Measurements from ENCODE around the gene PCNX3.
A peak's percentile ranks its signal among the peaks of the same experiment; 100 is the strongest.

Gene PCNX3

GRCh38 chr11:65580756-65581155, 34.8 kb upstream of the PCNX3 start:
- Histone ChIP-seq H3K27ac (ENCODE audit: low read length) (no peak overlapping the region), H3K4me3 (ENCODE audit: low read length) (no peak overlapping the region), H3K27me3 (ENCODE audit: control insufficient read depth, insufficient read depth, low read length) (peaks cover 10% of the 10 kb centered on the region), H3K36me3 (ENCODE audit: control insufficient read depth, insufficient read depth, low read length) (peaks cover 3% of the 10 kb centered on the region), H3K9me3 (ENCODE audit: control insufficient read depth, insufficient read depth, low read length) (no peaks in the 10 kb centered on the region), H3K4me1 (ENCODE audit: control insufficient read depth, insufficient read depth, low read length) (0 out of 2 replicates have a peak, but pooled peaks cover 1% of the 10 kb centered on the region)
- DNase-seq (ENCODE audit: low read depth, low spot score): no peak
- no CpG with 5 or more reads among the region's 8 CpGs for WGBS (ENCODE audit: insufficient coverage, insufficient read length)

GRCh38 chr11:65581928-65582327, 33.6 kb upstream of the PCNX3 start:
- H3K27ac ChIP-seq (ENCODE audit: low read length): no peak overlapping the region
- H3K36me3 ChIP-seq (ENCODE audit: control insufficient read depth, insufficient read depth, low read length): peaks cover 3% of the 10 kb centered on the region
- no peak for DNase-seq (ENCODE audit: low read depth, low spot score)
- no peaks in the 10 kb centered on the region for H3K9me3 ChIP-seq (ENCODE audit: control insufficient read depth, insufficient read depth, low read length)
- peaks cover 1% of the 10 kb centered on the region; the same call in 1 of the 2 replicates for H3K4me1 ChIP-seq (ENCODE audit: control insufficient read depth, insufficient read depth, low read length)
- WGBS (ENCODE audit: insufficient coverage, insufficient read length): no CpG with 5 or more reads among the region's 3 CpGs
- peaks cover 11% of the 10 kb centered on the region for H3K27me3 ChIP-seq (ENCODE audit: control insufficient read depth, insufficient read depth, low read length)
- no peak overlapping the region for H3K4me3 ChIP-seq (ENCODE audit: low read length)

DNA sequence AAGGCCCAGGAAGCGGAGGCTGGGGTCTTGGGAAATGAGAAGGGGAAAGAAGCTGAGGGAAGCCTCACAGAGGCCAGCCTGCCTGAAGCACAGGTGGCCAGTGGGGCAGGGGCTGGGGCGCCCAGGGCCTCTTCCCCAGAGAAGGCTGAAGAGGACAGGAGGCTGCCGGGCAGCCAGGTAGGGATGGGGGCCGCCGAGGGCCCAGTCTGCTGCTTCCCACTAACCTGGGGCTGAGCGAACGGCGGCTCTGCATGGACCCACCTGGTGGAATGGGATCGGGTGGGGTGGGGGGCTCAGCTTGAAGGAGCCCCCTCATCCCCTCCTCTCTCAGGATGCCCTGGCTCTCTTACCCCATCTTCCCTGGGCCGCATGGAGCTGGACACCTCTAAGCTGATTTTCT, 32.0 kb upstream of the PCNX3 start:
- H3K9me3 ChIP-seq (ENCODE audit: control insufficient read depth, insufficient read depth, low read length): no peaks in the 10 kb centered on the region
- WGBS (ENCODE audit: insufficient coverage, insufficient read length): no CpG with 5 or more reads among the region's 10 CpGs
- no peak overlapping the region for H3K27ac ChIP-seq (ENCODE audit: low read length)
- no peaks in the 10 kb centered on the region; the same call in 1 of the 2 replicates for H3K4me1 ChIP-seq (ENCODE audit: control insufficient read depth, insufficient read depth, low read length)
- H3K4me3 ChIP-seq (ENCODE audit: low read length): no peak overlapping the region
- DNase-seq (ENCODE audit: low read depth, low spot score): no peak
- H3K36me3 ChIP-seq (ENCODE audit: control insufficient read depth, insufficient read depth, low read length): peaks cover 3% of the 10 kb centered on the region
- H3K27me3 ChIP-seq (ENCODE audit: control insufficient read depth, insufficient read depth, low read length): peaks cover 11% of the 10 kb centered on the region

DNA sequence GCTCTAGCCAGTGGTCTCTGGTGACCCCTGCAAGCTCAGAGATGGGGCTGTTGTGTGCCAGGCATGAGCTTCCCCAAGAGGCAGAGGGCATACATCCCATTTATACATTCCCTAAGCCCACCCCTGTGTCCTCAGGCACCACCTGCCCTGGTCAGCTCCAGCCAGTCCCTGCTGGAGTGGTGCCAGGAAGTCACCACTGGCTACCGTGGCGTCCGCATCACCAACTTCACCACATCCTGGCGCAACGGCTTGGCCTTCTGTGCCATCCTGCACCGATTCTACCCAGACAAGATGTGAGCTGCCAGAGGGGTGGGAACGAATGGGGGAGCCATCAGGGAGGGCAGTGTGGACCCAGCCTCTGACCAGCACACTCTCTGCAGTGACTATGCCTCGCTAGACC, 31.5 kb upstream of the PCNX3 start:
- H3K4me1 ChIP-seq (ENCODE audit: control insufficient read depth, insufficient read depth, low read length): no peaks in the 10 kb centered on the region; the same call in 1 of the 2 replicates
- no peak overlapping the region for H3K27ac ChIP-seq (ENCODE audit: low read length)
- H3K27me3 ChIP-seq (ENCODE audit: control insufficient read depth, insufficient read depth, low read length): peaks cover 11% of the 10 kb centered on the region
- H3K4me3 ChIP-seq (ENCODE audit: low read length): no peak overlapping the region
- DNase-seq (ENCODE audit: low read depth, low spot score): no peak
- peaks cover 3% of the 10 kb centered on the region for H3K36me3 ChIP-seq (ENCODE audit: control insufficient read depth, insufficient read depth, low read length)
- no peaks in the 10 kb centered on the region for H3K9me3 ChIP-seq (ENCODE audit: control insufficient read depth, insufficient read depth, low read length)
- no CpG with 5 or more reads among the region's 8 CpGs for WGBS (ENCODE audit: insufficient coverage, insufficient read length)

GRCh38 chr11:65584723-65585171, 30.8 kb upstream of the PCNX3 start:
- WGBS (ENCODE audit: insufficient coverage, insufficient read length): no CpG with 5 or more reads among the region's 46 CpGs
- no peak for DNase-seq (ENCODE audit: low read depth, low spot score)
- H3K4me3 ChIP-seq (ENCODE audit: low read length): peak overlapping the region; percentile 3; the same call in 1 of the 2 replicates
- H3K9me3 ChIP-seq (ENCODE audit: control insufficient read depth, insufficient read depth, low read length): no peaks in the 10 kb centered on the region
- H3K27me3 ChIP-seq (ENCODE audit: control insufficient read depth, insufficient read depth, low read length): peaks cover 11% of the 10 kb centered on the region
- H3K27ac ChIP-seq (ENCODE audit: low read length): no peak overlapping the region
- no peaks in the 10 kb centered on the region; the same call in 1 of the 2 replicates for H3K4me1 ChIP-seq (ENCODE audit: control insufficient read depth, insufficient read depth, low read length)
- peaks cover 3% of the 10 kb centered on the region for H3K36me3 ChIP-seq (ENCODE audit: control insufficient read depth, insufficient read depth, low read length)

DNA sequence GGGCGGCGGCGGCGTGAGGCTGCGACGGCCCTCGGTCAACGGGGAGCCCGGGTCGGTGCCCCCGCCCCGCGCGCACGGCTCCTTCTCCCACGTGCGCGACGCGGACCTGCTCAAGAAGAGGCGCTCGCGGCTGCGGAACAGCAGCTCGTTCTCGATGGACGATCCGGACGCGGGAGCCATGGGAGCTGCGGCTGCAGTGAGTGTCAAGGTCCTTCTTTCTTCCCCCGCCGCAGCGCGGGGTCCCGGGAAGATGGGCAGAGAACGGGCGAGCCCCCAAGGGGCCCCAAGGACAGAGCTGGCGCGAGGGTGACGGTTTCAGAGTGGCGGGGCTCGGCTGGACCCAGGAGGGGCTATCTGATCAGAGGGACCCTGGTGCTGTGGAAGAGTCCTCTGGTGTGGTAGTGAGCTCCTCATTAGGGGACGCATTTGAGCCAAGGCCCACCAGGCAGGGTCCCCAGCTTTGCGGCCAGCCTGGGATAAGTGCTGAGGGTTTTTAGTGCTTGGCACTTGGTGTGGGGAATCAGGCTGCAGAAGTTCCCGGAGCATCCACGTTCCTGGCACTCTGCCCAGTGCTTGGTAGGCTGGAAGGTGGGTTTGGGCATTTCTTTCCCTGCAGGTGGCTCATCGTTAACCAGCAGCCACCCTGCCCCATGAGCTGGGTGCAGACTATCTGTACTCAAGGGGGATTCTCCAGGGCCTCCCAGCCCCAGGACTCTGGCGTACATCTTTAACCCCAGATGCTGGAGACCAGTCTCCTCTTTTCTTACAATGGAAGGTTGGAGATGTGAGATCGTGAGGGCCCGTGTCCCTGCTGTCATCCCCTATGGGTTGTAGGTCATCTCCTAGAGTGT, 30.0 kb upstream of the PCNX3 start:
- no peak overlapping the region for H3K4me3 ChIP-seq (ENCODE audit: low read length)
- H3K27ac ChIP-seq (ENCODE audit: low read length): no peak overlapping the region
- H3K27me3 ChIP-seq (ENCODE audit: control insufficient read depth, insufficient read depth, low read length): peaks cover 11% of the 10 kb centered on the region
- WGBS (ENCODE audit: insufficient coverage, insufficient read length): no CpG with 5 or more reads among the region's 51 CpGs
- H3K36me3 ChIP-seq (ENCODE audit: control insufficient read depth, insufficient read depth, low read length): no peaks in the 10 kb centered on the region; the same call in 1 of the 2 replicates
- DNase-seq (ENCODE audit: low read depth, low spot score): no peak
- H3K4me1 ChIP-seq (ENCODE audit: control insufficient read depth, insufficient read depth, low read length): no peaks in the 10 kb centered on the region; the same call in 1 of the 2 replicates
- no peaks in the 10 kb centered on the region for H3K9me3 ChIP-seq (ENCODE audit: control insufficient read depth, insufficient read depth, low read length)

DNA sequence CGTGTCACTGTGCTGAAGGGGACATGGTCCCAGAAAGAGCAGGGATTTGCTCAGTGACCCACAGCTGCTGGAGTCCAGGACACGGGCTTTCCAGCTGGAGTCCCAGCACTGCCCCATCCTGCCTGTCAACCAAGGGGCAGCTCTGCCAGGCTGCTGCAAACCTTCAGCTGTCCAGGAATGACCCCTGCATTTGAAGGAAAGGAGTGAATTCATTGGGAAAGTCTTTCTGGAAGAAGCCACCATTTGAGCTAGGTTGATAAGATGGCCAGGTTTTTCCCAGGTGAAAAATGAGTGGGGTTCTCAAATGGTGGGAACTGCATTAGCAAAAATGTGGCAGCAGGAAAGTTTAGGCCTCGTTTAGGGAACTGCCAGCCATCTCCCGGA, 29.3 kb upstream of the PCNX3 start:
- H3K4me3 ChIP-seq (ENCODE audit: low read length): no peak overlapping the region
- WGBS (ENCODE audit: insufficient coverage, insufficient read length): no CpG with 5 or more reads among the region's 4 CpGs
- no peaks in the 10 kb centered on the region; the same call in 1 of the 2 replicates for H3K36me3 ChIP-seq (ENCODE audit: control insufficient read depth, insufficient read depth, low read length)
- H3K9me3 ChIP-seq (ENCODE audit: control insufficient read depth, insufficient read depth, low read length): no peaks in the 10 kb centered on the region
- no peak for DNase-seq (ENCODE audit: low read depth, low spot score)
- H3K27ac ChIP-seq (ENCODE audit: low read length): no peak overlapping the region
- peaks cover 11% of the 10 kb centered on the region for H3K27me3 ChIP-seq (ENCODE audit: control insufficient read depth, insufficient read depth, low read length)
- no peaks in the 10 kb centered on the region; the same call in 1 of the 2 replicates for H3K4me1 ChIP-seq (ENCODE audit: control insufficient read depth, insufficient read depth, low read length)

DNA sequence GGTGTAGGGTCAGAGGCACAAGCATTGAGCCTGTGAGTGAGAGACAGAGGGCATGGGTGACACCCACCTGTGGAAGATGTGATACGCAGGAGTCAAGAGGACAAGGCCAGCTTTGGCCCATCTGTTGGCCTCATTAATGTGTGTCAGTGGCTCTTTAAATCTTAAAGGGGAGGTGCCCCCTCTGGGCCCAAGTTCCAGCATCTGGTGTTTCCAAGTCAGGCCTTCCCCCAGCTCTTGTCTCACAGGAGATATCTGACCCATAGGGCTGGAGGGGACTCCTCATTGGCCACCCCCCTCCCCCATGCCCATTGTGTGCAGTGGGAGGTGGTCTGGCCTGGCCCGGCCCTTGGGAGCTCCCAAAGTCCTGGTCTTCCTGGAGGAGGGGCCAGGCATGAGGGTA, 28.9 kb upstream of the PCNX3 start:
- WGBS (ENCODE audit: insufficient coverage, insufficient read length): no CpG with 5 or more reads among the region's 2 CpGs
- no peaks in the 10 kb centered on the region for H3K9me3 ChIP-seq (ENCODE audit: control insufficient read depth, insufficient read depth, low read length)
- no peak overlapping the region for H3K27ac ChIP-seq (ENCODE audit: low read length)
- H3K36me3 ChIP-seq (ENCODE audit: control insufficient read depth, insufficient read depth, low read length): no peaks in the 10 kb centered on the region; the same call in 1 of the 2 replicates
- peaks cover under 1% of the 10 kb centered on the region; the same call in 1 of the 2 replicates for H3K4me1 ChIP-seq (ENCODE audit: control insufficient read depth, insufficient read depth, low read length)
- no peak overlapping the region for H3K4me3 ChIP-seq (ENCODE audit: low read length)
- peaks cover 11% of the 10 kb centered on the region for H3K27me3 ChIP-seq (ENCODE audit: control insufficient read depth, insufficient read depth, low read length)
- no peak for DNase-seq (ENCODE audit: low read depth, low spot score)

DNA sequence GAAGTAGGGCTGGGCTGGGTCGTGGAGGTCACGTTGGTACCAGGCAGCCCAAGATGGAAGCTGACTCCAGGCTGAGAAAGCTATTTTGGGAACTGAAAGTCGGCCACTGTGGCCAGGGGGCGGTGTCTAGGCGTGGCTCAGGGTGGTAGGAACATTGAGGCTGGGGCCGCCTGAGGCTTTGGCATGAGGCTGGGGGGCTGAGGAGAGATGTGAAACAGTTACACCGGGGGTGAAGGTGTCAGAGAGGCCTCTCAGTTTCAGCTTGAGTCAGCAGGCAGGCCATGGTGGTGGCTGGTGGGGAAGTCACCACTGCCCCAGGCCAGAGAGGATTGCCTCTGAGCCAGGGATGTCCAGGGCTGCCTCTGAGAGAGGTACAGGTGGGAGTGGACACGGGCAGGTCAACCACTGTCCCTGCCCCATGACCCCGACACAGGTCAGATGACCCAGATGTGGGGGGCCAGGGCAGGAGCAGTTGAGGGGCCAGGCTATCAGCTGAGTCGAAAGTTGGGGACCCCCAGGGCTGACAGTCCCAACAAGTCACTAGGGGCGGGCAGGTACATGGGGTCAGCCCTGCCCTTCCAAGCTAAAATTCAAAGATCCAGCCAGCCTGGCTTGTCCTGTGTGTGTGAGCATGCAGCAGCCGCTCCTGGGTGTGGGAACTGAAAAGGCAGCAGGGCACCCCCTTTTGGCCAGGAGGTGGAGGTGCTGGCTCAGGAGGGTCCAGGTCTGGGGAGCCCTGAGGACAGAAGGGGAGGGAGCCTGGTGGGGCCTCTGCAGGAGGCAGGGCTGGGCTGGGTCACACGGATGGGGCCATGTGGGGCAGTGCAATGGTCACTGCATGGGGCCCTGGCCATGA, 27.1 kb upstream of the PCNX3 start:
- peaks cover 7% of the 10 kb centered on the region for H3K4me1 ChIP-seq (ENCODE audit: control insufficient read depth, insufficient read depth, low read length)
- no peak overlapping the region for H3K27ac ChIP-seq (ENCODE audit: low read length)
- no peak for DNase-seq (ENCODE audit: low read depth, low spot score)
- no peaks in the 10 kb centered on the region; the same call in 1 of the 2 replicates for H3K36me3 ChIP-seq (ENCODE audit: control insufficient read depth, insufficient read depth, low read length)
- no peaks in the 10 kb centered on the region for H3K9me3 ChIP-seq (ENCODE audit: control insufficient read depth, insufficient read depth, low read length)
- peaks cover 17% of the 10 kb centered on the region for H3K27me3 ChIP-seq (ENCODE audit: control insufficient read depth, insufficient read depth, low read length)
- WGBS (ENCODE audit: insufficient coverage, insufficient read length): no CpG with 5 or more reads among the region's 13 CpGs
- H3K4me3 ChIP-seq (ENCODE audit: low read length): no peak overlapping the region
